ENCODE data around the gene PWWP2A.

The PWWP2A gene

GRCh38 chr5:160084144-160084543, 35.1 kb downstream of the PWWP2A start:
- TF ChIP-seq CTCF (IDR thresholded peaks at IDR 0.05; ENCODE audit: low read depth, low read length), result no peak
- DNase-seq (ENCODE audit: extremely low read depth, low read depth), result no peak

GRCh38 chr5:160083501-160083900, 35.7 kb downstream of the PWWP2A start:
- TF ChIP-seq CTCF (IDR thresholded peaks at IDR 0.05; ENCODE audit: low read depth, low read length), result no peak
- DNase-seq (ENCODE audit: extremely low read depth, low read depth), result no peak

GRCh38 chr5:160082614-160083500, 36.4 kb downstream of the PWWP2A start:
- no peak for DNase-seq (ENCODE audit: extremely low read depth, low read depth)
- TF ChIP-seq CTCF (IDR thresholded peaks at IDR 0.05; ENCODE audit: low read depth, low read length), result no peak

- no peak for DNase-seq (ENCODE audit: extremely low read depth, low read depth)
- no peak for TF ChIP-seq CTCF (IDR thresholded peaks at IDR 0.05; ENCODE audit: low read depth, low read length)
Measured at GRCh38 chr5:160081495-160081894, 37.8 kb downstream of the PWWP2A start.

GRCh38 chr5:160079753-160080152, 39.5 kb downstream of the PWWP2A start:
- no peak for TF ChIP-seq CTCF (IDR thresholded peaks at IDR 0.05; ENCODE audit: low read depth, low read length)
- no peak for DNase-seq (ENCODE audit: extremely low read depth, low read depth)

- no peak for DNase-seq (ENCODE audit: extremely low read depth, low read depth)
- TF ChIP-seq CTCF (IDR thresholded peaks at IDR 0.05; ENCODE audit: low read depth, low read length), result no peak
Measured at GRCh38 chr5:160076997-160077396, 42.3 kb downstream of the PWWP2A start.

GRCh38 chr5:160075073-160075472, 44.2 kb downstream of the PWWP2A start:
- DNase-seq (ENCODE audit: extremely low read depth, low read depth), result no peak
- no peak for TF ChIP-seq CTCF (IDR thresholded peaks at IDR 0.05; ENCODE audit: low read depth, low read length)
